ENCODE data around the gene DSCAM.

GRCh38 chr21:40553781-40554180 lies 293.2 kb downstream of the DSCAM start:
- TF ChIP-seq, protein P1, sequence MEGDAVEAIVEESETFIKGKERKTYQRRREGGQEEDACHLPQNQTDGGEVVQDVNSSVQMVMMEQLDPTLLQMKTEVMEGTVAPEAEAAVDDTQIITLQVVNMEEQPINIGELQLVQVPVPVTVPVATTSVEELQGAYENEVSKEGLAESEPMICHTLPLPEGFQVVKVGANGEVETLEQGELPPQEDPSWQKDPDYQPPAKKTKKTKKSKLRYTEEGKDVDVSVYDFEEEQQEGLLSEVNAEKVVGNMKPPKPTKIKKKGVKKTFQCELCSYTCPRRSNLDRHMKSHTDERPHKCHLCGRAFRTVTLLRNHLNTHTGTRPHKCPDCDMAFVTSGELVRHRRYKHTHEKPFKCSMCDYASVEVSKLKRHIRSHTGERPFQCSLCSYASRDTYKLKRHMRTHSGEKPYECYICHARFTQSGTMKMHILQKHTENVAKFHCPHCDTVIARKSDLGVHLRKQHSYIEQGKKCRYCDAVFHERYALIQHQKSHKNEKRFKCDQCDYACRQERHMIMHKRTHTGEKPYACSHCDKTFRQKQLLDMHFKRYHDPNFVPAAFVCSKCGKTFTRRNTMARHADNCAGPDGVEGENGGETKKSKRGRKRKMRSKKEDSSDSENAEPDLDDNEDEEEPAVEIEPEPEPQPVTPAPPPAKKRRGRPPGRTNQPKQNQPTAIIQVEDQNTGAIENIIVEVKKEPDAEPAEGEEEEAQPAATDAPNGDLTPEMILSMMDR (IDR thresholded peaks at IDR 0.05; ENCODE audit: low read length) = no peak
- TF ChIP-seq EZH2 (IDR thresholded peaks at IDR 0.05; ENCODE audit: borderline replicate concordance, low read length) = no peak

Measured in OCI-LY1 (cell line).